SHP77 treated with DMSO at 0.1 percent for 48 hours (cell line): ENCODE data around the gene SYMPK.

Experiments
- DNase-seq: peaks from one replicate; lab custom pipeline; 2025; lab: John Stamatoyannopoulos, UW

The SYMPK gene

DNA sequence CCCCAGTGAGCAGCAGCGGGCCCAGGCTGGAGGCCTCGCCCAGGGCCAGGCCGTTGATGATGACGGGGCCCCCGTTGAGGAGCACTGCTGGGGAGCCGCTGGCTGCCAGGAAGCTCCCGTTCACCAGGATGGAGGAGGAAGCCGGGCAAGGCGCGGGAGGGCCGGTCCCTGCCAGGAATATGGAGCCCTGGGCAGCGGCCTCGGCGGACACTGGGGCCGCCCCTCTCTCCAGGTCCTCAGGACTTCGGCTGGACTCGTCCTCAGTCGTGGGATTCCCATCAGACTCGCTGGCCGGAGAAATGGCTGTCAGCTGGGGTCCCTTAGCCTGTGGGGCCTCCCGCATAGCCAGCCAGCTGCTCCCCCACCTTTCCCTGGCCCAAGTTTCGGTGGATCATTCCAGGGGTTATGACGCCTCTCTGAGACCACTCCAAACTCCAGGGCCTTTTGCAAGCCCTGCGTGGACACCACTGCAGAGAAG is 96.0 kb downstream of the SYMPK start:
- DNase-seq = no peak

GRCh38 chr19:45766296-45766868 is 96.6 kb downstream of the SYMPK start:
- DNase-seq = no peak

- DNase-seq = no peak
Observed at GRCh38 chr19:45765702-45766295, 97.1 kb downstream of the SYMPK start.
